ENCODE results near the gene ITPKC. TPM values are rescaled to one million over a fixed set of nuclear protein-coding genes. Genes with fewer than 3 reads are reported as not detected.
A peak's percentile ranks its signal among the peaks of the same experiment; 100 is the strongest.

Gene ITPKC
- total RNA-seq, 4 donors from 2014 or later = 14.7 to 56.1 (median 33.8) TPM

DNA sequence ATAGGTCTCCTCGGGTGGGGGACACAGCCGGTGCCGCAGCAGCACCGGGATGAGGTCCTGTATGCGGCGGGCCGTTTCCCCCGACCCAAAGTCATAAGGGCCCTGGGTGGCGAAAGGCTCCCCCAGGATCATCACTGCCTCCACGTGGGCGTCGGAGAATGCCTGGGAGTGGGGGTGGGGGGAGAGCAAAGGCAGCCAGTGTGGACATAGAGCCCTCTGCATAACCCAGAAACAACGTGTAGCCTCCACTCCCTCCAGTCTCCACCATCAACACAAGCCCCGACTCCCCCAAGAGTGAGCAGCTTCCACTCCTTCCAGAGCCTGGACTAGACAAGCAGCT lies 24.7 kb upstream of the ITPKC start:
- Histone ChIP-seq H3K4me1 (peaks cover 13 to 24% (median 18%) of the 10 kb centered on the region in 4 donors), H3K4me3 (no peak overlapping the region), H3K36me3 (peaks cover 0 to 12% (median 0%) of the 10 kb centered on the region in 4 donors), H3K27ac (peak overlapping the region in 3 of 4 donors; percentile 81 to 86 (median 85)), H3K9me3 (no peaks in the 10 kb centered on the region), H3K27me3 (no peaks in the 10 kb centered on the region)
- 89% methylated on average over 10 of the region's 14 CpGs; no CpG with 5 or more reads in 1 of the 2 donors for WGBS, 2 donors (ENCODE audit: low coverage in 1 of 2)
- no peak for DNase-seq
- TF ChIP-seq EP300 (IDR thresholded peaks at IDR 0.05; ENCODE audit: low read depth) (no peak), POLR2A (IDR thresholded peaks at IDR 0.05) (no peak), POLR2AphosphoS5 (IDR thresholded peaks at IDR 0.05) (no peak)
- TF ChIP-seq, protein P1, sequence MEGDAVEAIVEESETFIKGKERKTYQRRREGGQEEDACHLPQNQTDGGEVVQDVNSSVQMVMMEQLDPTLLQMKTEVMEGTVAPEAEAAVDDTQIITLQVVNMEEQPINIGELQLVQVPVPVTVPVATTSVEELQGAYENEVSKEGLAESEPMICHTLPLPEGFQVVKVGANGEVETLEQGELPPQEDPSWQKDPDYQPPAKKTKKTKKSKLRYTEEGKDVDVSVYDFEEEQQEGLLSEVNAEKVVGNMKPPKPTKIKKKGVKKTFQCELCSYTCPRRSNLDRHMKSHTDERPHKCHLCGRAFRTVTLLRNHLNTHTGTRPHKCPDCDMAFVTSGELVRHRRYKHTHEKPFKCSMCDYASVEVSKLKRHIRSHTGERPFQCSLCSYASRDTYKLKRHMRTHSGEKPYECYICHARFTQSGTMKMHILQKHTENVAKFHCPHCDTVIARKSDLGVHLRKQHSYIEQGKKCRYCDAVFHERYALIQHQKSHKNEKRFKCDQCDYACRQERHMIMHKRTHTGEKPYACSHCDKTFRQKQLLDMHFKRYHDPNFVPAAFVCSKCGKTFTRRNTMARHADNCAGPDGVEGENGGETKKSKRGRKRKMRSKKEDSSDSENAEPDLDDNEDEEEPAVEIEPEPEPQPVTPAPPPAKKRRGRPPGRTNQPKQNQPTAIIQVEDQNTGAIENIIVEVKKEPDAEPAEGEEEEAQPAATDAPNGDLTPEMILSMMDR (IDR thresholded peaks at IDR 0.05) = no peak
- intact Hi-C loops (cut with DNase I; ENCODE audit: low total_unique reads) (no loop called here), in situ Hi-C loops (cut with MboI; ENCODE audit: low pct_ligation_motif_present in 1 of 4, low pct_unique_long_range_greater_than_20kb in 1 of 4, low sequenced_read_pairs in 3 of 4) (no loop called here)

DNA sequence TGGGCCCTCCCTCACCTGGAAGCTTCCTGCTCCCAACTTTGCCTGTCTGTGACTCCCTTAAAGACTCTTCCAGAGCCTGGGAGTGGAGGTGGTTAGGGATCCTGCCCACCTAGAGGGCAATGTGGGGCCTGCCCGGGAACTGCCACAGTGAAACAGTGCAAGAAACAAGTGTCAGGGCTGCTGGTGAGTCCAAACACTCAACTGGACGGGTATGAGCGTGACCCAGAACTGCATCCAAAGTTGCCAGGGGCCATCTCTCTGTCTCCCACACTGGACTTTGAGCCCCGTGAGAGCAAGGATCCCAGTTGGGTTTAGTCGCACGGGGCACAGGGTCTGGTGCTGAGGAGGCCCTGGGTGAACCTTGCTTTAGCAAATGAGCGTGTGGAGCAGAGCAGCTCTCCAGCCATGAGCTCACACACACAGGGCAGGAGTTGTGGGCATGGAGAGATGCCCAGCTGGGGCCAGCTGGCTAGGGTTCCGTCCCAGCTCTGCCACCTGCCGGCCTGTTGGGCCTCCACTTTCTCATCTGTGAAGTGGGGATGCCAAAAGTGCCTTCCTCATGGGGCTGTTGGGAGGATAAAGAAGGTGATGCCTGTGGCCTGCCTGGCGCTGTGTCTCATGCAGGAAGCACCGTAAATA lies 23.6 kb upstream of the ITPKC start:
- no peak overlapping the region for H3K27ac ChIP-seq
- H3K36me3 ChIP-seq = peaks cover 0 to 12% (median 0%) of the 10 kb centered on the region in 4 donors
- 91 to 100% methylated on average over 1 to 11 of the region's 11 CpGs for WGBS, 2 donors (ENCODE audit: low coverage in 1 of 2)
- TF ChIP-seq, protein P1 (IDR thresholded peaks at IDR 0.05) = no peak
- TF ChIP-seq POLR2A (IDR thresholded peaks at IDR 0.05) (no peak), EP300 (IDR thresholded peaks at IDR 0.05; ENCODE audit: low read depth) (no peak), POLR2AphosphoS5 (IDR thresholded peaks at IDR 0.05) (no peak)
- H3K27me3 ChIP-seq = no peaks in the 10 kb centered on the region
- intact Hi-C loops (cut with DNase I; ENCODE audit: low total_unique reads) (no loop called here), in situ Hi-C loops (cut with MboI; ENCODE audit: low pct_ligation_motif_present in 1 of 4, low pct_unique_long_range_greater_than_20kb in 1 of 4, low sequenced_read_pairs in 3 of 4) (no loop called here)
- no peak for DNase-seq
- H3K4me3 ChIP-seq = no peak overlapping the region
- no peaks in the 10 kb centered on the region for H3K9me3 ChIP-seq
- peaks cover 13 to 19% (median 16%) of the 10 kb centered on the region in 4 donors for H3K4me1 ChIP-seq

DNA sequence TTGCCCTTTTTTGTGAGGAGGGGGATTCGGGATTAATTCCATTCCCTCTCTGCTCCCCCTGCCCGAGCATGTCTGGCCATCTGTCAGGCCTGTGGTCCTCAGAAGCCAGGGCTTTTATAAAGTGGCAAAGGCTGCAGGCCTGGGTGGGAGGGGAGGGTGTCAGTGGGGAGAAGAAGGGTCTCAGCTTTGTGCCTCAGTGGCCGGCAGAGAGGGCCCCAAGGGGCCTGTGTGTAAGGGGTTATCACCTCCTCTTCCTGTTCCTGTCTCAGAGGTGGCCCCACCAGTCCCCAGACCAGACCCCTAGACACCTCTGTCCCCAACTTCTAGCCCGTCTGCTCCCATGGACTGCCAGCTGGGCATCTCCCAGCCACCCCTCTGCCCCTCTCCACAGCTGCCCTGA lies 23.0 kb upstream of the ITPKC start:
- Histone ChIP-seq H3K36me3 (peaks cover 0 to 12% (median 0%) of the 10 kb centered on the region in 4 donors), H3K4me3 (no peak overlapping the region), H3K27me3 (no peaks in the 10 kb centered on the region), H3K4me1 (peaks cover 11 to 18% (median 15%) of the 10 kb centered on the region in 4 donors), H3K27ac (no peak overlapping the region), H3K9me3 (no peaks in the 10 kb centered on the region)
- 67 to 75% methylated on average over 1 to 4 of the region's 4 CpGs for WGBS, 2 donors (ENCODE audit: low coverage in 1 of 2)
- in situ Hi-C loops (cut with MboI; ENCODE audit: low pct_ligation_motif_present in 1 of 4, low pct_unique_long_range_greater_than_20kb in 1 of 4, low sequenced_read_pairs in 3 of 4) (no loop called here), intact Hi-C loops (cut with DNase I; ENCODE audit: low total_unique reads) (no loop called here)
- TF ChIP-seq EP300 (IDR thresholded peaks at IDR 0.05; ENCODE audit: low read depth) = no peak
- DNase-seq = no peak

- Histone ChIP-seq H3K9me3 (no peaks in the 10 kb centered on the region), H3K27ac (no peak overlapping the region), H3K4me1 (peaks cover 6 to 8% (median 7%) of the 10 kb centered on the region in 4 donors), H3K36me3 (peaks cover 0 to 12% (median 0%) of the 10 kb centered on the region in 4 donors), H3K4me3 (no peak overlapping the region), H3K27me3 (no peaks in the 10 kb centered on the region)
- no peak for DNase-seq
- in situ Hi-C loops (cut with MboI; ENCODE audit: low pct_ligation_motif_present in 1 of 4, low pct_unique_long_range_greater_than_20kb in 1 of 4, low sequenced_read_pairs in 3 of 4) (no loop called here), intact Hi-C loops (cut with DNase I; ENCODE audit: low total_unique reads) (no loop called here)
- TF ChIP-seq, protein P1 (IDR thresholded peaks at IDR 0.05) = no peak
- TF ChIP-seq POLR2AphosphoS5 (IDR thresholded peaks at IDR 0.05) (no peak), POLR2A (IDR thresholded peaks at IDR 0.05) (no peak), EP300 (IDR thresholded peaks at IDR 0.05; ENCODE audit: low read depth) (no peak)
- WGBS, 2 donors (ENCODE audit: low coverage in 1 of 2) = 87 to 91% methylated on average over 4 to 5 of the region's 5 CpGs
Observed at GRCh38 chr19:40695881-40696280, 21.0 kb upstream of the ITPKC start.
